Endothelial cell of umbilical vein (primary cell): ENCODE measurements around the gene LRRC14B. TPM values are rescaled to one million over a fixed set of nuclear protein-coding genes. Genes with fewer than 3 reads are reported as not detected.

ENCODE experiments used
- BruUV-seq: library from RNA; stranded (reverse); fragments of 400-500 nt; replicated peaks from 2 replicates; lab custom pipeline; 2021; lab: Mats Ljungman, UMichigan
- CTCF ChIA-PET: fragments of 300-600, 350-600 bp; sonication (Branson Sonifier 250); formaldehyde crosslinking; loops from one replicate; lab custom pipeline; 2021; ENCODE audit warnings: antibody characterized with exemption, inconsistent platforms; lab: Charles Lee
- POLR2A ChIA-PET: fragments of 300-600, 350-600 bp; sonication (Branson Sonifier 250); formaldehyde crosslinking; loops from one replicate; lab custom pipeline; 2021; ENCODE audit warnings: antibody characterized with exemption, inconsistent platforms; lab: Charles Lee
- DNase-seq: peaks from one replicate; pipeline ENCODE4 v3.0.0-alpha.2; 2011; ENCODE audit warnings: low read depth, low spot score
- FAIRE-seq: peaks from 2 replicates; lab custom pipeline; 2011; peaks lifted over from hg19 to GRCh38; lab: Jason Lieb, UNC
- H2AFZ ChIP-seq: 2 replicates; pipeline ENCODE4 v1.6.0; 2012; ENCODE audit warnings: low read depth, low read length, control low read depth, inconsistent platforms
- H3K27ac ChIP-seq: 2 replicates; pipeline ENCODE4 v1.5.1; 2011; ENCODE audit warnings: low read depth, mild to moderate bottlenecking, control low read depth, low read length, moderate library complexity; ENCODE audit not compliant: insufficient read depth
- H3K27me3 ChIP-seq, 2 experiments: 2 replicates each; pipeline versions ENCODE4 v1.6.0 to v1.6.1; 2011; ENCODE audit warnings: low read length in 2 of 2, mixed read lengths in 1 of 2; ENCODE audit not compliant: control insufficient read depth in 2 of 2, insufficient read depth in 2 of 2
- H3K36me3 ChIP-seq, 2 experiments: 2 replicates in 1 of 2; 3 replicates in 1 of 2; pipeline ENCODE4 v1.5.1; 2011; ENCODE audit warnings: low read length in 2 of 2, mild to moderate bottlenecking in 1 of 2, moderate library complexity in 1 of 2; ENCODE audit not compliant: control insufficient read depth in 2 of 2, insufficient read depth in 2 of 2; ENCODE audit errors: extremely low read depth in 1 of 2
- H3K4me1 ChIP-seq: 3 replicates; pipeline ENCODE4 v1.5.1; 2011; ENCODE audit warnings: mild to moderate bottlenecking, low read length; ENCODE audit not compliant: control insufficient read depth, insufficient read depth; ENCODE audit errors: extremely low read depth
- H3K4me2 ChIP-seq: 2 replicates; pipeline ENCODE4 v1.6.1; 2011; ENCODE audit warnings: low read length, control low read depth, mixed read lengths; ENCODE audit not compliant: insufficient read depth
- H3K4me3 ChIP-seq, 3 experiments: fragments of 200-600 bp in 1 of 3; sonication (generic), shearing (Covaris generic) in 1 of 3; replicated peaks in 1 of 3; 2 replicates each; pipeline ENCODE4 v1.5.1; 2011 to 2016; ENCODE audit warnings: control low read depth in 3 of 3, low read length in 3 of 3, mild to moderate bottlenecking in 2 of 3, inconsistent platforms in 1 of 3, low read depth in 1 of 3, moderate library complexity in 1 of 3; ENCODE audit not compliant: insufficient read depth in 1 of 3
- H3K79me2 ChIP-seq: 2 replicates; pipeline ENCODE4 v1.6.0; 2012; ENCODE audit warnings: low read length, inconsistent platforms; ENCODE audit not compliant: control insufficient read depth, insufficient read depth
- H3K9ac ChIP-seq: replicated peaks from 2 replicates; pipeline ENCODE3; 2011; ENCODE audit warnings: low read length, control low read depth; ENCODE audit not compliant: insufficient read depth; ENCODE audit errors: extremely low read depth
- H3K9me1 ChIP-seq: replicated peaks from 3 replicates; pipeline ENCODE4 v1.6.0; 2011; ENCODE audit warnings: mild to moderate bottlenecking, low read length; ENCODE audit not compliant: control insufficient read depth, insufficient read depth; ENCODE audit errors: extremely low read depth
- H3K9me3 ChIP-seq: replicated peaks from 2 replicates; pipeline ENCODE4 v1.5.1; 2012; ENCODE audit warnings: low read length, inconsistent platforms; ENCODE audit not compliant: control insufficient read depth, insufficient read depth
- H4K20me1 ChIP-seq: replicated peaks from 2 replicates; pipeline ENCODE3; 2011; ENCODE audit warnings: mild to moderate bottlenecking, low read length; ENCODE audit not compliant: control insufficient read depth, insufficient read depth; ENCODE audit errors: extremely low read depth
- CTCF ChIP-seq, 2 donors: IDR thresholded peaks; 1 replicate in 1 of 2; 2 replicates in 1 of 2; pipeline ENCODE4 v1.5.1; 2011; ENCODE audit warnings: low read length in 2 of 2, mild to moderate bottlenecking in 2 of 2, moderate library complexity in 2 of 2, control low read depth in 1 of 2, inconsistent platforms in 1 of 2, low read depth in 1 of 2; ENCODE audit not compliant: insufficient read depth in 1 of 2; ENCODE audit errors: extremely low read depth in 1 of 2
- EZH2 ChIP-seq: IDR thresholded peaks from 2 replicates; pipeline ENCODE4 v1.6.1; 2012; ENCODE audit warnings: borderline replicate concordance, low read depth, mild to moderate bottlenecking, moderate library complexity, low read length, inconsistent platforms; ENCODE audit not compliant: severe bottlenecking
- FOS ChIP-seq: IDR thresholded peaks from 2 replicates; pipeline ENCODE4 v1.6.1; 2011; ENCODE audit warnings: mild to moderate bottlenecking, low read length, moderate library complexity, borderline replicate concordance; ENCODE audit not compliant: insufficient read depth
- GATA2 ChIP-seq: IDR thresholded peaks from 2 replicates; pipeline ENCODE4 v1.7.0; 2011; ENCODE audit warnings: low read depth, mild to moderate bottlenecking, moderate library complexity, mixed read lengths, low read length; ENCODE audit not compliant: insufficient read length, insufficient read depth
- JUN ChIP-seq: IDR thresholded peaks from 2 replicates; pipeline ENCODE4 v1.6.1; 2011; ENCODE audit warnings: borderline replicate concordance, low read depth; ENCODE audit not compliant: insufficient read length, insufficient read depth
- MYC ChIP-seq: IDR thresholded peaks from one replicate; pipeline ENCODE4 v1.6.1; 2011; ENCODE audit warnings: mild to moderate bottlenecking, low read depth, low read length
- POLR2A ChIP-seq: IDR thresholded peaks from 2 replicates; pipeline ENCODE4 v1.6.1; 2012; ENCODE audit warnings: low read depth, mild to moderate bottlenecking, control low read depth, low read length
- POLR2AphosphoS5 ChIP-seq: IDR thresholded peaks from 2 replicates; pipeline ENCODE4 v1.6.1; 2012; ENCODE audit warnings: low read depth, mild to moderate bottlenecking, control low read depth, low read length, moderate library complexity; ENCODE audit not compliant: insufficient read depth
- dilution Hi-C: fragments of 300-500 bp; cut with MboI; formaldehyde crosslinking; loops from one replicate; pipeline ENCODE4 v1.15.0; 2019; ENCODE audit warnings: low sequenced_read_pairs; ENCODE audit not compliant: extremely low pct_ligation_motif_present
- intact Hi-C: fragments of 100-400 bp; cut with micrococcal nuclease; formaldehyde crosslinking; loops from one replicate; pipeline ENCODE4 v1.10.0; 2022
- polyA plus RNA-seq, 4 experiments: library from polyadenylated mRNA; depleted of rRNA in 3 of 4; stranded (reverse) in 3 of 4; unstranded in 1 of 4; fragments of >200 nt; gene quantifications; 2 replicates each; pipeline versions ENCODE4 v1.2.1 to v1.2.3, GENCODE V29; 2011 to 2012; ENCODE audit warnings: missing spikeins in 1 of 4
- total RNA-seq: library from RNA; stranded (reverse); gene quantifications from 2 replicates; pipeline ENCODE4 v1.2.3, GENCODE V29; 2021
- TF ChIP-seq, protein P1 (sequence below): IDR thresholded peaks from 2 replicates; pipeline ENCODE4 v1.6.1; 2011; ENCODE audit not compliant: insufficient read depth, insufficient read length

Gene LRRC14B
- total and polyA plus RNA-seq, 2 donors (not counting 3 experiments of a cell fraction or from before 2014, with no cell fraction given), result not detected

GRCh38 chr5:204001-204400 is 12.7 kb downstream of the LRRC14B start:
- Histone ChIP-seq H3K4me2 (no peak overlapping the region), H2AFZ (no peak overlapping the region), H3K27ac (no peak overlapping the region), H3K9me1 (no peaks in the 10 kb centered on the region), H3K79me2 (peaks cover 13% of the 10 kb centered on the region), H3K4me1 (no peaks in the 10 kb centered on the region), H3K9ac (no peak overlapping the region), H3K9me3 (no peaks in the 10 kb centered on the region), H3K36me3 (peaks cover 5 to 19% of the 10 kb centered on the region in 2 experiments), H4K20me1 (no peaks in the 10 kb centered on the region), H3K4me3 (no peak overlapping the region), H3K27me3 (no peaks in the 10 kb centered on the region)
- dilution Hi-C loops, result no loop called here
- CTCF ChIA-PET, result interaction anchor here (0.8 to 1.1 kb wide), 2 partner anchors 16 to 19 kb away, joined by 3 read pairs; no protein-coding TSS in a partner anchor
- no TSS peak for BruUV-seq
- intact Hi-C loops, result no loop called here
- POLR2A ChIA-PET, result no interaction called here
- TF ChIP-seq, protein P1, sequence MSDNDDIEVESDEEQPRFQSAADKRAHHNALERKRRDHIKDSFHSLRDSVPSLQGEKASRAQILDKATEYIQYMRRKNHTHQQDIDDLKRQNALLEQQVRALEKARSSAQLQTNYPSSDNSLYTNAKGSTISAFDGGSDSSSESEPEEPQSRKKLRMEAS, result no peak
- no peak for TF ChIP-seq POLR2A
- no peak for TF ChIP-seq GATA2
- TF ChIP-seq POLR2AphosphoS5, result no peak
- TF ChIP-seq MYC, result no peak
- TF ChIP-seq FOS, result no peak
- no peak for TF ChIP-seq JUN
- TF ChIP-seq CTCF (IDR thresholded peaks at IDR 0.05; ENCODE audit: extremely low read depth in 1 of 2, insufficient read depth in 1 of 2, low read depth in 1 of 2, low read length in 2 of 2), result no peak
- TF ChIP-seq EZH2, result no peak
- FAIRE-seq (no peak), DNase-seq (no peak)
